ENCODE measurements around the gene IER3IP1.

GRCh38 chr18:47113796-47114540 is 62.2 kb downstream of the IER3IP1 start:
- TF ChIP-seq FIP1L1 (IDR thresholded peaks at IDR 0.05; ENCODE audit: borderline replicate concordance, insufficient read depth, low read depth, low read length) (no peak), ZNF251 (CRISPR knock-in tag; IDR thresholded peaks at IDR 0.05) (no peak)
